ENCODE measurements around the gene HTT.

Gene HTT

DNA sequence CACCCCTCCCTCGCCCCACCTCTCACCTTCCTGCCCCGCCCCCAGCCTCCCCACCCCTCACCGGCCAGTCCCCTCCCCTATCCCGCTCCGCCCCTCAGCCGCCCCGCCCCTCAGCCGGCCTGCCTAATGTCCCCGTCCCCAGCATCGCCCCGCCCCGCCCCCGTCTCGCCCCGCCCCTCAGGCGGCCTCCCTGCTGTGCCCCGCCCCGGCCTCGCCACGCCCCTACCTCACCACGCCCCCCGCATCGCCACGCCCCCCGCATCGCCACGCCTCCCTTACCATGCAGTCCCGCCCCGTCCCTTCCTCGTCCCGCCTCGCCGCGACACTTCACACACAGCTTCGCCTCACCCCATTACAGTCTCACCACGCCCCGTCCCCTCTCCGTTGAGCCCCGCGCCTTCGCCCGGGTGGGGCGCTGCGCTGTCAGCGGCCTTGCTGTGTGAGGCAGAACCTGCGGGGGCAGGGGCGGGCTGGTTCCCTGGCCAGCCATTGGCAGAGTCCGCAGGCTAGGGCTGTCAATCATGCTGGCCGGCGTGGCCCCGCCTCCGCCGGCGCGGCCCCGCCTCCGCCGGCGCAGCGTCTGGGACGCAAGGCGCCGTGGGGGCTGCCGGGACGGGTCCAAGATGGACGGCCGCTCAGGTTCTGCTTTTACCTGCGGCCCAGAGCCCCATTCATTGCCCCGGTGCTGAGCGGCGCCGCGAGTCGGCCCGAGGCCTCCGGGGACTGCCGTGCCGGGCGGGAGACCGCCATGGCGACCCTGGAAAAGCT is at the start of gene HTT, which contains the start of gene HTT-AS:
Gene HTT, plus strand, starts transcription at position 604 of the 768 bp plus-strand sequence. Its CDS starts 145 bp downstream, at position 749.
Gene HTT-AS, minus strand, starts transcription at position 461 of the 768 bp plus-strand sequence.
- TF ChIP-seq, protein P1, sequence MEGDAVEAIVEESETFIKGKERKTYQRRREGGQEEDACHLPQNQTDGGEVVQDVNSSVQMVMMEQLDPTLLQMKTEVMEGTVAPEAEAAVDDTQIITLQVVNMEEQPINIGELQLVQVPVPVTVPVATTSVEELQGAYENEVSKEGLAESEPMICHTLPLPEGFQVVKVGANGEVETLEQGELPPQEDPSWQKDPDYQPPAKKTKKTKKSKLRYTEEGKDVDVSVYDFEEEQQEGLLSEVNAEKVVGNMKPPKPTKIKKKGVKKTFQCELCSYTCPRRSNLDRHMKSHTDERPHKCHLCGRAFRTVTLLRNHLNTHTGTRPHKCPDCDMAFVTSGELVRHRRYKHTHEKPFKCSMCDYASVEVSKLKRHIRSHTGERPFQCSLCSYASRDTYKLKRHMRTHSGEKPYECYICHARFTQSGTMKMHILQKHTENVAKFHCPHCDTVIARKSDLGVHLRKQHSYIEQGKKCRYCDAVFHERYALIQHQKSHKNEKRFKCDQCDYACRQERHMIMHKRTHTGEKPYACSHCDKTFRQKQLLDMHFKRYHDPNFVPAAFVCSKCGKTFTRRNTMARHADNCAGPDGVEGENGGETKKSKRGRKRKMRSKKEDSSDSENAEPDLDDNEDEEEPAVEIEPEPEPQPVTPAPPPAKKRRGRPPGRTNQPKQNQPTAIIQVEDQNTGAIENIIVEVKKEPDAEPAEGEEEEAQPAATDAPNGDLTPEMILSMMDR (IDR thresholded peaks at IDR 0.05; ENCODE audit: insufficient read depth, missing control alignments): no peak
- no peak for FAIRE-seq
- DNase-seq (ENCODE audit: insufficient read length, low spot score): peak; percentile 76

DNA sequence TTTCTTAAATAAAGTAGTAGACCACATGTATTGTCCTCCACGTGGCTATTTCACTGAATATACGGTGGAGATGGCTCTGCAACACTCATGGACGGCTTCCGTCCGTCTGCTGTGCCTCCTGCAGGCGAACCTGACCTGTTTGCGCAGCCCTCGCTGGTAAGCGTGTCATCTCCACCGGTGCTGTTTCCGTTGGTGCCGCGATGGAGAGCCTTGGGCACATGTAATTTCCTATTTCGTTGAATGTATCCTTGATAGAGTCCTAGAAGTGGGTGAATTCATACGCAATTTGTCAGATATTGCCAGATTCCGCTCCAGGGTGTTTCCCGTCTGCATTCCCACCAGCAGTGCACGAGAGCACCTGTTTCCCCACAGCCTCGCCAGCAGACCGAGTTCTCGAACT is 48.6 kb upstream of the HTT start:
- TF ChIP-seq, protein P1 (IDR thresholded peaks at IDR 0.05; ENCODE audit: insufficient read depth, missing control alignments): no peak
- no peak for FAIRE-seq
- no peak for DNase-seq (ENCODE audit: insufficient read length, low spot score)

DNA sequence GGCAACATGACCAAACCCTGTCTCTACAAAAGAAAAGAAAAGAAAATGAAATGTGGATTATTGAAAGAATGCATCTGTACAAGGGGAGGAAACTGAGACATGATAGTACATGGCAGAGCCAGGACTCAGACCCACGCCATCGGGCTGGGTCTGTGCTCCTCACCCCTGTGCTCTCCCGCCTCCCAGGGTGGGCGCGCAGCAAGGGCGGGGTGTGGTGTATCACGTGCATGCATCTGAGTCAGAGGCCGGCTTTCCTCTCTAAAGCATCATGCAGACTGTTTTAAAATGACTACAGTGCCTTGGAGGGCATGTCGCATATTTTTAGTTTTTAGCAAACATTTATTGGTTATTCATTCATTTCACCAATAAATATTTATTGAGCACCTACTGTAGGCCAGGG is 47.9 kb upstream of the HTT start:
- TF ChIP-seq, protein P1 (IDR thresholded peaks at IDR 0.05; ENCODE audit: insufficient read depth, missing control alignments): no peak
- FAIRE-seq (no peak), DNase-seq (ENCODE audit: insufficient read length, low spot score) (no peak)

DNA sequence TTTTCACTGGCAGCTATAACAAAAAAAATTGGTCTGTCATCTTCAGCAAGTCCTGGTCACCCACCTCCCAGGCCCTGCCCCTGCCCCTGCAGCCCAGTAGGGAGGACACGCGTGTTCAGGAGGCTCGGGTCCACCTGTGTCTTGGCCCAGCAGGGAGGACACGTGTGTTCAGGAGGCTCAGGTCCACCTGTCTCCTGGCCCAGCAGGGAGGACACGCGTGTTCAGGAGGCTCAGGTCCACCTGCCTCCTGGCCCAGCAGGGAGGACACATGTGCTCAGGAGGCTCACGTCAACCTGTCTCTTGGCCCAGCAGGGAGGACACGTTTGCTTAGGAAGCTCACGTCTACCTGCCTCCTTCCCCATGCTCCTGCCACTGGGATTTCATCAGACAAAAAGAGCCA is 45.0 kb upstream of the HTT start:
- DNase-seq (ENCODE audit: insufficient read length, low spot score) (no peak), FAIRE-seq (no peak)
- TF ChIP-seq, protein P1 (IDR thresholded peaks at IDR 0.05; ENCODE audit: insufficient read depth, missing control alignments): no peak

DNA sequence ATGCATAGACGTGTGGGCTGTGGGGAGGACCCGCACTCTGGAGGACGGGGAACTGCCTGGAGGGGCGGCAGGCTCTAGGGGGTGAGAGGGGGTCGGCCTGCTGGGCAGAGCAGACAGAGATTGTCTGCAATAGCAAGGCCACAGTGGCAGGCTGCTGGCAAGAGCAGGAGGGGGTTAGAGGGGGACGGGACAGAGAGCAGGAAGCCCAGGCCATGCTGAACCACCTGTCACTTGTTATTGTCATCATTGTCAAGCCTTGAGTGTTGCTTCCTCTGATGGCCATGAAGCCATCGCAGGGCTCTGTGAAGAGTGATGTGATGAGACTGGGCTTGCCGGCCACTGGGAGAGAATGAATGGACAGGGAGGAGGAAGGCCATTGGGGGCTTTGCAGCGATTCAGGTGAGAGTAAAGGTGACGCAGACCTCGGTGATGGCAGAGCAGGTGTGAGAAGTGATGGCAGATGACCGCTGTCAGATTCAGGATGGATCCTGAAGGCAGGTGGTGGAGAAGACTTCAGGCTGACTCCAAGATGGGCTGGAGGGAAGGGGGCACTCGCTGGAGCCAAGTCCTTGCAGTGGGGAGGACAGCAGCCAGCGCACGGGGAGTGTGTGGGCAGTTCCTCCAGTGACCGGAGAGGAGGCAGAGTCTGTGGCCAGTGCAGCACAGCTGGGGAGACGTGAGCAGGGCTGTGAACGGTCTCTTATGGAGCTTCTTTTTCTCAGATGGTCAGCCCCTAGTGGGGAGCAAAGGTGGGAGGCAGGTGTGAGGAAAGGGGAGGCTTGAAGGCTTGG is 43.7 kb upstream of the HTT start:
- no peak for DNase-seq (ENCODE audit: insufficient read length, low spot score)
- TF ChIP-seq, protein P1 (IDR thresholded peaks at IDR 0.05; ENCODE audit: insufficient read depth, missing control alignments): no peak
- no peak for FAIRE-seq

DNA sequence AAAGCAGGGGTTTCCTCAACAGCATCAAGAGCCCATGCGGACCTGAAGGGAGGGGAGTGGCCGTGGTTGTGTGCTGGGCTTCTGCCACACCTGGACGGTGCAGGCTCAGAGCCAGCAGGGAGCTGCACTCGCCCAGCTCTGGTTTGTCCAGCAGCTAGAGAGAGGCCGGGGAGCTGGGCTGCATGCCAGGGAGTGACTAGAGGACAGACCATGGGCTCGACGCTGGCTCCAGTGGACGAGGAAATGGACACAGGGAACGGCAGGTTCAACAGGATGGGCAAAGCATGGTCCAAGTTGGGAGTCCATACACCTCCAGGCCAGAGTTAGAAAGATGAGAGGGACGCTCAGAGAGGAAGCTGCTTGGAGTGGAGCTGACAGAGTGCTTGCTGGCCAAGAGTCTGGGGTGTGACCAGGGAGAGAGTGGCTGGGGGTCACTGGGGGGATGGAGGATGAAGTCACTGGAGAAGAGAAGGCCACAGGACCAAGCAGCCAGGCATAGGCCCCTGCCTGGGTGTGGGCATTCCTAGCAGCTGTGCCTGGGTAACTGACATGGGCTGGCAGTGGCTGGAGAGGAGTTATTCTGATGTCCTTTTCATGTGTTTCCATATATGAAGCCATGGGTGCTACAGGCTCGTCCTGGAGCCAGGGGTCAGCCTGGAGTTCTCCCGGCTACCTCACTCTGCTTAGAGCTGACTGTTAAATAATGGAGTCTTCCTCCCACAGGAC is 43.0 kb upstream of the HTT start:
- no peak for DNase-seq (ENCODE audit: insufficient read length, low spot score)
- no peak for FAIRE-seq
- TF ChIP-seq, protein P1 (IDR thresholded peaks at IDR 0.05; ENCODE audit: insufficient read depth, missing control alignments): no peak
